Left kidney (tissue), 2 donors: ENCODE measurements around the gene INTS11. TPM values are rescaled to one million over a fixed set of nuclear protein-coding genes. Genes with fewer than 3 reads are reported as not detected.
"Not testable (repeated sequence)": the region's sequence is repeated elsewhere in the genome, so short reads cannot be mapped to it uniquely, and the experiment has no call there.

Source experiments
- DNase-seq: peaks from one replicate; pipeline ENCODE4 v3.0.0-alpha.2; 2013
- polyA plus RNA-seq: library from polyadenylated mRNA; unstranded; fragments of 120-200 nt; gene quantifications from one replicate; pipeline ENCODE4 v1.2.1, GENCODE V29; 2013; ENCODE audit not compliant: insufficient read length

INTS11 gene
- polyA plus RNA-seq, 1 donor = 119 TPM

DNA sequence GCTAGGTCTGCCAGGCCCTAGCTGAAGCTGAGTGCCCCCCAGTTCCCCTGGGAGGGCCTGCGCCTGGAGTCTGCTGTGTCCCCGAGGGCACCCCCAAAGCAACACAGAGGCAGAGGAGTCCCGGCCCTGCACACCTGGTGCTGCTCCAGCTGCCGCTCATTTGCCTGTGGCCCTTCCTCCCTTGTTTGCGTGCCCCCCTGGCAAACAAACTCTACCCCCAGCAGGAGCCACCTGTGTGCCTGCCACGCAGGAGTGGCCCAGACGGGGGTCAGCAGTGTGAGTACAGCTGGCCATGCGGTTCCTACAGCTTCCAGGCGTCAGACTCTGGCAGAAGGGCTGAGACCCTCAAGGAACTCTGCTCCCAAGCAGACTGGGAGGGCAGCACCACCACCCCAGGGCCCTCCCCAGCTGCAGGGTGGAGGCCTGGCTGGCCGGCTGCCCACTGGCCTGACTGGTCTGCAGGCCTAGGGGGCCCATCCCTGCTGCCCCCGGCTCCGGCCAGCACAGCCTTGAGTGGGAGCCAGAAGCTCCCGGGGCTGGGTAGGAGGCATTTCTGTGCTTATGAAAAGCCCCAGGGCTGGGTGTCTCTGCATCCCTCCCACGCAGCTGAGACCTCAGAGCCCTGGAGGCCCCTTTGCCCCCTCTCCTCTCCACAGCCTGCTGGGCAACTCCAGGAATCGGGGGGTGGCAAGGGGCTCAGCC, 6.1 kb upstream of the INTS11 start:
- no peak for DNase-seq

DNA sequence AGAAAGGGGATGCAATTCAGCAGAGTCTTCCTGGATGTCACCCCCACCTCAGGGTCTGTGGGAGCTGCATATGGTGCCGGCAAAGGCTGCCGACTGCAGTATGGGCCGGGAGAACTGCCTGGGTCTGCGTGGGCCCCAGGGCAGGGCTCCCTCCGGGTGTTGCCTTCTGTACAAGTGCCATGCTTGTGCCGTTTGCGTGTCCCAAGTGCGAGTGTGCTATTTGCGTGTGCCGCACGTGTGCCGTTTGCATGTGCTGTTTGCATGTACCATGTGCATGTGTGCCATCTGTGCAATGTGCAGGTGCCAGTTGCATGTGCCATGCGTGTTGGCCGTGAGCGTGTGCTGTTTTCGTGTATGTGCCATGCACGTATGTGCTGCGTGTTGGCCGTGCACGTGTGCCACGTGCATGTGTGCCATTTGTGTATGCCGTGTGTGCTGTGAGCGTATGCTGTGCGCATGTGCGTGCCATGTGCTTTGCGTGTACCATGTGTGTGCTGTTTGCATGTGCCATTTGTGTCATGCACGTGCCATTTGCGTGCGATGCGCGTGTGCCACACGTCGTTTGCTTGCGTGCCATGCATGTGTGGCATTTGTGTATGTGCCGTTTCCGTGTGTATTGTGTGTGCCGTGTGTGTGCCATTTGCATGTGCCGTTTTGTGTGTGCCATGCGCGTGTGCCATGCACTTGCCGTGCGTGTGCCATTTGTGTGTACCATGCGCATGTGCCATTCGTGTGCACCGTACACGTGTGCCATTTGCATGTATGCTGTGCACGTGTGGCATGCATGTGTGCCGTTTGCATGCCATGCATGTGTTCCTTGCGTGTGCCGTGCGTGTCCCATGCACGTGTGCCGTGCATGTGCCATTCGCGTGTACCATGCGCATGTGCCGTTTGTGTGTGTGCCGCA, 5.1 kb upstream of the INTS11 start:
- DNase-seq = no peak

DNA sequence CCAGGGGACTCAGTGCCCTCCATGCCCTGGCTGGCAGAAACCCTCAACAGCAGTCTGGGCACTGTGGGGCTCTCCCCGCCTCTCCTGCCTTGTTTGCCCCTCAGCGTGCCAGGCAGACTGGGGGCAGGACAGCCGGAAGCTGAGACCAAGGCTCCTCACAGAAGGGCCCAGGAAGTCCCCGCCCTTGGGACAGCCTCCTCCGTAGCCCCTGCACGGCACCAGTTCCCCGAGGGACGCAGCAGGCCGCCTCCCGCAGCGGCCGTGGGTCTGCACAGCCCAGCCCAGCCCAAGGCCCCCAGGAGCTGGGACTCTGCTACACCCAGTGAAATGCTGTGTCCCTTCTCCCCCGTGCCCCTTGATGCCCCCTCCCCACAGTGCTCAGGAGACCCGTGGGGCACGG, 3.8 kb upstream of the INTS11 start:
- no peak for DNase-seq

DNA sequence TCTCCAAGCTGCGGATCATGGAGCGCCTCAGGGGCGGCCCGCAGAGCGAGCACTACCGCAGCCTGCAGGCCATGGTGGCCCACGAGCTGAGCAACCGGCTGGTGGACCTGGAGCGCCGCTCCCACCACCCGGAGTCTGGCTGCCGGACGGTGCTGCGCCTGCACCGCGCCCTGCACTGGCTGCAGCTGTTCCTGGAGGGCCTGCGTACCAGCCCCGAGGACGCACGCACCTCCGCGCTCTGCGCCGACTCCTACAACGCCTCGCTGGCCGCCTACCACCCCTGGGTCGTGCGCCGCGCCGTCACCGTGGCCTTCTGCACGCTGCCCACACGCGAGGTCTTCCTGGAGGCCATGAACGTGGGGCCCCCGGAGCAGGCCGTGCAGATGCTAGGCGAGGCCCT, 2.8 kb upstream of the INTS11 start:
- DNase-seq = no peak

DNA sequence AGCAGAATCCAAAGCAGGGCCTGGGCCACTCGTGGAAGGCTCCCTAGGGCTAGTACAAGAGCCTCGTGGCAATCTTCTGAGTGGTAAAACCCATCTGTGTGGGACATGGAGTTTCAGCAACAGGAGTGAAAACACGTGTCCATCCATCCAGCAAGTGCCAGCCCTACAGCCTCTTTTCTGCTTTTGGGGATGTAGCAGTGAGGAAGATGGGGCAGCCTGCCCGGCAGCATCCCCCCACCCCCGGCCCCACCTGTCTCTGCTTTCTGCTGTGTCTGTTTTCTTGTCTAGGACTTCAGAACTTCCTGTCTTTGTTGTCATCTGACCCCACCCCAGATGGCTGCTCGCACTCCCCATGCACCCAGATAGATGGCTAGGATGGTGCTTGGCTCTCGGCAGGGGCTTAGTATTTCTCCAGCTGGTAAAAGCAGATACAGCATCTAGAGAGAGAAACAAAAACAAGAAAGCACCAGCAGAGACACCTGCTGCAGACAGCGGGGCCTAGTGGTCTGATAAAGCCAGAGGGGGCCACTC, 1.7 kb upstream of the INTS11 start:
- DNase-seq = no peak

DNA sequence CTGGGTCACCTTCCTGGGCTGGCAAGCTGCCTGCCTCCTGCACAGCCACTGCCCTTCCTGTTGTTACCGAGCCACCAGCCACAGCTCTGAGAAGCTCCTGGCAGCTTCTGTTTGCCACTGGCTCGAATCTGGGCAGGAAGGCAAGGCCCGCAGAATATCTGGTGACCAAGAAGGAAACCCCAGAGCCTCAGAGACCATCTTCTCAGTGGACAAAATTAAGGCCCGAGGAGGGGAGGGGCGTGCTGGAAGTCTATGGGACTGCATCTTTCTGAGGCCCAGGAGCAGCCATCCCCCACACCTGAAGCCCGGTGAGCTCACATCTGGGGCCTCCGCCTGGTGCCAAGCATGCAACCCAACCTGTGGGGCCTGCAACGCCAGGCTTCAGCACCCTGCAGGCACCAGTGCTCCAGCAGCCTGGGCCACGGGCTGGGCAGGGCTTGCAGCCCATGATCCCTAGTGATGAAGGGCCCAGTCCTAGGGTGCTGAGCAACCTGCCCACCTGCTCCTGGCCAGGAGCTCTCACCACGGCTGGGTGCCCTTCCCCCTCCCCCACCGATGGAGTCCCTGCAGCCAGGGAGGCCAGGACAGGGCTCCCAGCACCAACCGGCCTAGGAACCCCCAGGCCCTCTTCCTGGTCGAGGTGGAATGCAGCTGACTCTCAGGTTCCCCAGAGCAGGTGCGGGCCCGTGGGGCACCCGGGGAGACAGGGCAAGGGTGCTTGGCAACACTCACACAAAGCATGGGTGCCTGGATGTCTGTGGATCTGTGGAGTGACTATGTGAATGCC, 1.0 kb upstream of the INTS11 start:
- DNase-seq = no peak

DNA sequence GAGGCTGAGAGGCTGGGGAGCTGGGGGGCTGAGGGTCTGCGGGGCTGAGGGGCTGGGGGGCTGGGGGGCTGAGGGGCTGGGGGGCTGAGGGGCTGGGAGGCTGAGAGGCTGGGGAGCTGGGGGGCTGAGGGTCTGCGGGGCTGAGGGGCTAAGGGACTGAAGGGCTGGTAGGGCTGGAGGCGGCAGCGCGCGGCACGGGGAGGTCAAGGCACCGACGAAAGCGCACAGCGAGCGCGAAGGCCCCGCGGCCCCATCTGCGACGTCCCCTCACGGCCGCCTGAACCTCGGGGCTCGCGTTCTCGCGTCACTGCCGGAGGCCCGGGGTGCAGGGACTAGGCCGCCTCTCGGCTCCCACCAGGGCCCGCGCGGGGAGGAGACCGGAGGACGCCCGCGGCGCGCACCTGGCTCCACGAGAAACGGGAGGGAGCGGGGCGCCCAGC, 356 bp downstream of the INTS11 start:
- DNase-seq = no peak

DNA sequence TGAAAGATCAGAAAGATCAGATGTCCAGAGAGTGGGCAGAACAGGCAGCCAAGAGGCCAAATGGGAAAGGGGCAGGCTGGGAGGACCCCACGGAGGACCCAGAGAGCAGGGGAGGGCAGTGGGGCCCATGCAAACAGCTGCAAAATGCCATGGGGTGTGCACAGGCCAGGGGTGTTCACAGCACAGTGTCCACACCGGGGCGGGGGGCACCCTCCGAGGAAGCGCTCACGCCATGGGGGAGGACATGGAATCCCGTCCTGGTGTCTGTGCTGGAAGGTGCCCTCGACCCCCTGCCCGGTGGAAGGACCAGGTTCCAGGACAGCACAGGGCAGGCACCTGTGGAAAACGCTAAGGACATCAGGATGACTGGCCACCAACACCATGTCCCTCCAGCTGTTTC, 1.5 kb downstream of the INTS11 start:
- DNase-seq = no peak

DNA sequence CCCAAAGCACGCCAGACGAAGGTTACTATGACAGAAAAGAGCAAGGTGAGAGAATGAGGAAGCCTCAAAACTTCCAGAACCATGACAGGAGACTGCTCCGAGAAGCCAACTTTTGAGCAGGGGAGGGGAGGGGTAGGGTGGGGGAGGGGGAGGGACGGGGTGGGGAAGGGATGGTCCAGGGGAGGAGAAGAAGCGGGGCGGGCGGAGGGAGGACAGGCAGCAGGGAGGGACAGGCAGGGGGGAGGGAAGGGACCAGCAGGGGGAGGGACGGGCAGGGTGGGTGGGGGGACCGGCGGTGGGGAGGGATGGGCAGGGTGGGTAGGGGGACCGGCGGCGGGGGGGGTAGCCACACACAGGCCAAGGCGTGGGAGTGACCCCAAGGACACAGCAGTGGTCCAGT, 2.0 kb downstream of the INTS11 start:
- no peak for DNase-seq

DNA sequence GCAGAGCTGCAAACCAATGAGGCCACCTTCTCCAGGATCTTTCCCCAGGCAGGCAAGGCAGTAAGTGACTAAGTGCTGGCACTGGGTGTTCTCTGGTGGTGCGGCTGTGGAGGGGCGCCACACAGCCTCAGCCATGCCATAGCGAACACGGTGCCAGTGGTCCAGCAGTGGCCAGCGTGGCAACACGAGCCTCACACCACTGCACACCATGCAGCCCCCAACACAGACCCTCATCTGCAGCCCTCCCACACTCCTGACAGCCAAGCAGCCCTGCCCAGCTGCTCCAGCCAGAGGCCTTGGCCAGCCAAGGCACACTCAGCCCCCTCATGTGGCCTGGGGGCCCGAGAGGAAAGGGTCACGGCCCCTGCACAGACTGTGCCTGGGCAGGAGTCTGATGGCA, 3.0 kb downstream of the INTS11 start:
- no peak for DNase-seq

DNA sequence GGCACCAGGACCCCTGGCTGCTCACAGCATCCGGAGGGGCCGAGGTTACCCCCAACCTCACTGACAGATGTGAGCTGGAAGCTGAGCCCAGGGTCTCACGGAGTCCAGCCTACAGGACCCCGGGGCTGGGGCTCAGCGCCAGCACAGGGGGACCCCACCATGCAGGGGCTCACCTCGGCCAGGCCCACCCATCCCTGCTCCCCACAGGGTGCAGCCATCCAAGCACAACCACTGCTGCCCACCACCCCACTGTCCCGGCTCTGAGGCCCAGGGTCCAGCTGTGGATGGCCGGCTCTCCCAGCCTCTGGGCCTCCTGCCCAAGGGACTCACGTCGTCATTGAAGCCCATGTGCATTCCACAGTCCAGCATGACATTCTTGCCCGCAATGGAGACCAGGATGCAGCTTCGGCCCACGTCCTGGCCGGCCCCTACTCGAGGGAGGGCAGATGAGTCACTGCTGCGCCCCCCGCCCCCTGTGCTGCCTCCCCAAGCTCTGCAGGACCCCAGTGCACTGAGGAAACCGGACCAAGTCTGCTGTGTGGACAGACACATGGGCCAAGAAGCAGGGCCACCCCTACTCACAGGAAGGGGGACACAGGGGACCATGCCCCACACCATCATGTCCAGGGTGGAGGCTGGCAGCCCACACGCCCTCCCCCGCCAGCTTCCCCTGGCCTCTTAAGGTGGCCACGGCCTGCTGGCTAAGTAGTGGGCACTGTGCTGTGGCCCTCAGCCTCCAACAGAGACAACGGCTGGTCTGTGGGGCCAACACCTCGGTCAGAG, 3.6 kb downstream of the INTS11 start:
- DNase-seq = no peak

DNA sequence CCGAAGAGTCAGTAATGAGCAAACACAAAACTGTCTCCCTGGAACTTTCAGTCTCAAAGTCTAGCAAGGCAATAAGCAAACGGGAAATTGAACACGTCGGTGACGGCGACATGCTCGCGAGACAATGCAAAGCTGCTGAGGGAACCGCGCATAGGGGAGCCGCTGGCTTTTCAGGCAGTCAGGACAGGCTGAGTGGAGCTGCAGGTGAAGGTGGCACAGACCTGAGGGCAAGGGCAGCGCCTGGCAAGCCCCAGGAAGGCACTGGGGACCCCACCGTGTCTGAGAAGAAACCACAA, 4.9 kb downstream of the INTS11 start:
- no peak for DNase-seq

DNA sequence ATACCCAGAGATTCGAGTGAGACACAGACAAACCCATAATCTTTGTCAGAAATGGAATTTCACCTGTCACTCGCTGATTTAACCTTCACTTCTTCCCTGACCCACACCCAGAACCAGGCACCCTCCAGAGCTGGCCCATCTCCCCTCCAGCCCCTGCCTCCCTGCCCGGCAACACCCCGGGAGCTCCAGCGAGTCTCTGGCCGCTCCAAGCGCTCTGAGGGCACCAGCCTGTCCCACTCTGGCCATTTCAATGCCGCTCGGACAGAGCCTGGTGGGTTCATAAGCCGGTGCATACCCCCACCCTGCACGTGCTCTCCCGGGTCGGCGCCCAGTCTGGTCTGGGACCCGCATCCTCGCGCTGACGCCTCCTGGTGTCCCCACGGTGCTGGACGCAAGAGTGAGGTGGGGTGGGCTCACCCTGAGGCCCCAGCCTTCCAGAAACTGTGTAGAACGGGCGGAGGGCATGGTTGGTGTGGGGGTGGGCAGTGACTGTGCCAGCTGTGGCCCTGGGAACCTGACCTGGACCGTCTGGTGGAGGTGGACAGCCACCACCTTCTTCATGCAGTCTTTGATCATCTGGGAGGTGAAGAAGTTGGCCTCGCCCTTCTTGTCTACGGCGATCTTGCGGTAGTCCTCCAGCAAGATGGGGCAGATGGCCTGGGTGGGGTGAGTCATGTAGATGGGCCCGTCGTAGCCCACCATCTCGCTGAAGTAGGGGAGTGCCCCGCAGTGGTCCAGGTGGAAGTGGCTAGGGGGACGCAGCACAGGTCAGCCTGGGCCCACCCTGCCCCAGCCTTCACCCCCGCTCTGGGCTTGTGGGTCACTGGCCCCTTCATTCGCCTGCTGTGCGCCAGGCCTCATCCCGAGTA, 5.4 kb downstream of the INTS11 start:
- DNase-seq = no peak

DNA sequence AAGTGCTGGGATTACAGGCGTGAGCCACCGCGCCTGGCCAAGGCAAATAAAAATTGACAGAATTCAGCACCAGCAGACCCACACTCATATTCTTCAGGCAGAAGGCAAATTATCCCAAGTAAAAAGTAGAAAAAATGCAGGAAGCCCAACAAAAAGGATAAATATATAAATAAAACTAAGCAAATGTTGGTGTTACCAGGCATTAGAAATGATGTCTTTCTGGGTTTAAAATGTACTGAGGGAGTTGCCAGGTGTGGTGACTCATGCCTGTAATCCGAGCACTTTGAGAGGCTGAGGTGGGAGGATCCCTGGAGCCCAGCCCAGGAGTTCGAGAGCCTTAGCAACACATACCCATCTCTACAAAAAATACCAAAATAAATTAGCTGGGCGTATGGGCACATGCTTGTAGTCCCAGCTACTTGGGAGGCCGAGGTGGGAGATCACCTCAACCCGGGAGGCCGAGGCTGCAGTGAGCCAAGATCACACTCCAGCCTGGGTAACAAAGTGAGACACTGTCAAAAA, 6.3 kb downstream of the INTS11 start:
- DNase-seq = no peak

DNA sequence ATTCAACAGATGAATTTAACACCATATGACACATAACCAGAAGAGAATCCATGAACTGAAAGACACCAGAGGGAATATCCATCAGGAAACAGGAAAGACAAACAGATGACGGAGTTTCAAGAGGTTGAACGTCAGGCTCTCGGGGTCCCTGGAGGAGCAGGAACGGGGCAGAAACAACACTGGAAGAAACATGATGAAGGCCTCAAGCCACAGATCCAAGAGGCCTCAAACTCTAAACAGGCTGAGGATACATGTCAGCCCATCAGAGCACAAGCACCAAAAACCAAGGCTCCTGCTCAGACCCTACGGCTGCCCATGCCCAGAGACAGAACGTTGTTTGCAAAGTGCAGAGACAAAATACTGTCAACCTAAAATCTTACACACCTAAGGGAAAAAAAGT, 7.0 kb downstream of the INTS11 start:
- DNase-seq = no peak

DNA sequence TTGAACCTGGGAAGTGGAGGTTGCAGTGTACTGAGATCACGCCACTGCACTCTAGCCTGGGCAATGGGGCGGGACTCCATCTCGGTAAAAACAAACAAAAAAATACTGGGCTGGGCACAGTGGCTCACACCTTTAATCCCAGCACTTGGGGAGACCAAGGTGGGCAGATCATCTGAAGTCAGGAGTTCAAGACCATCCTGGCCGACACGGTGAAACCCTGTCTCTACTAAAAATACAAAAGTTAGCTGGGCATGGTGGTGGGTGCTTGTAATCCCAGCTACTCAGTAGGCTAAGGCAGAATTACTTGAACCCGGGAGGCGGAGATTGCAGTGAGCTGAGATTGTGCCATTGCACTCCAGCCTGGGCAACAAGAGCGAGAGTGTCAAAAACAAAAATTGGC, 8.3 kb downstream of the INTS11 start:
- not testable (repeated sequence) for DNase-seq

DNA sequence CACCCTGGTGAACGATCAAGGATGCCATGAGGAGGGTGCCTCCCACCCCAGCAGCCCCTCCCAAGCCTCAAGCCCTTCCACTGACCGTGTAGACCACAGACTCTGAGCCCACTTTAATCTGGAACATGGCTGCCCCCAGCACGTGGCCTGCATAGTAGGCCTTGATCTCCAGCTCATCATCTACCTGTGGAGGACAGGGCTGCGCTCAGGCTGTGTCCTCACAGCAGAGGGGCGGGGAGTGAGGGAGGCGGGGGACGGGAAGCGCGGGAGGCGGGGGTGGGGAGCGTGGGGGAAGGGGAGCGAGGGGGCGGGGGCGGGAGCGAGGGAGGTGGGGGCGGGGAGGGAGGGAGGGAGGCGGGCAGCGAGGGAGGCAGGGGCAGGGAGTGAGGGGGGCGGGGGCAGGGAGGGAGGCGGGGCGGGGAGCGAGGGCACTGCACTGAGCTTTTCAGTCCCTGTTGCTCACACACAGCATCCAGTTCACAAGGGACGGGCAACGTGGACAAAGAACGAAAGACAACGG, 9.0 kb downstream of the INTS11 start:
- no peak for DNase-seq

DNA sequence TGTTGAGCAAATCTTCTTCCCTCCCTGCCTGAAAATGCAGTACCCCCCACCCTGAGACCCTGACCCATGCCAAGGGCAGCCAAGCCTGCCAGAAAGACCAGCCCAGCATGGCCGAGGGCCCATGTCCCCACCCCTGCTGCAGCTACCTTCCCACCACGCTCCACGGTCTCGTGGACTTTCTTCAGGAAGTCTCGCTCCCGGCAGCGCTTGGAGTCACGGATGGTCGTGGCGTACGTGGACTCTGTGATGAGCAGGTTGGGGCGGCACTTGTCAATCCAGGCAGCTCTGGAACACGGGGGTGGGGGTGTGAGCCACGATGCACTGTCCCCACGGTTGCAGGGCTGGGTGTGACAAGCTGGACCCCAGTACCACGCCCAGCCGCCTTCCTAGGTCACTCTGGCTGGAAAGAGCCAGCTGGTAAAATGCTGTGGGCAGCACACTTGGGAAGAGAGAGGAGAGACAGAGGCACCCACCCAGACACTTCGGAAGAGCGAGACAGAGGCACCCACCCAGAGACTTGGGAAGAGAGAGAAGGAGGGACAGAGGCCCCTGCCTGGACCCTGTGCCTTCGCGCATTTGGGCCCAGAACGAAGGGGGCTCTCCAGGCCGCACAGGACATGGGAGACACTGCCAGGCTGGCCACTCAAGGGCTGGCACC, 9.7 kb downstream of the INTS11 start:
- no peak for DNase-seq

DNA sequence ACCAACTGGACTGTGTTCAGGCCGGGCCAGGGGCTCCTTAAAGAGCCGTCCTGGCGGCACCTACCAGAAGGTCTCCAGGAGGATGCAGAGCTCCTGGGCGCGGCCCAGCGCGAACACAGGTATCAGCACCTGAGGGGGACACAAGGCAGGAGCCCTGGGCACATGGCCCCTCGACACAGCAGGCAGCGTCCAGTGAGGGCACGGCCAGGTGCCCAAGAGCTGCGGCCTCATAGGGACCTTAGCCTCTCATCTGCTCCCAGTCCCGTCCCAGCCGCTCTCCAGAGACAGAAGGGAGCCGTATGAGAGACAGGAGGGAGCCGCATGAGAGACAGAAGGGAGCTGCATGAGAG, 10.2 kb downstream of the INTS11 start:
- DNase-seq = no peak
